Keratinocyte (primary cell): ENCODE data around the gene PLCG2. TPM values are rescaled to one million over a fixed set of nuclear protein-coding genes. Genes with fewer than 3 reads are reported as not detected.

Experiments
- DNase-seq: peaks from one replicate; pipeline ENCODE4 v3.0.0-alpha.2; 2011; ENCODE audit warnings: low read depth, missing footprints, low spot score
- FAIRE-seq: peaks from 2 replicates; lab custom pipeline; 2011; peaks lifted over from hg19 to GRCh38; lab: Jason Lieb, UNC
- H2AFZ ChIP-seq: 2 replicates; pipeline ENCODE4 v1.6.0; 2012; ENCODE audit warnings: low read length, control low read depth, inconsistent platforms; ENCODE audit not compliant: control insufficient read depth
- H3K27ac ChIP-seq: 2 replicates; pipeline ENCODE4 v1.5.1; 2011; ENCODE audit warnings: low read length; ENCODE audit not compliant: control insufficient read depth, insufficient read depth
- H3K27me3 ChIP-seq: 3 replicates; pipeline ENCODE4 v1.6.0; 2011; ENCODE audit warnings: low read length; ENCODE audit not compliant: control insufficient read depth, insufficient read depth; ENCODE audit errors: extremely low read depth
- H3K36me3 ChIP-seq, 2 experiments: 2 replicates in 1 of 2; 3 replicates in 1 of 2; pipeline ENCODE4 v1.5.1; 2011; ENCODE audit warnings: low read length in 2 of 2, mild to moderate bottlenecking in 1 of 2; ENCODE audit not compliant: control insufficient read depth in 2 of 2, insufficient read depth in 2 of 2; ENCODE audit errors: extremely low read depth in 1 of 2
- H3K4me1 ChIP-seq: 3 replicates; pipeline ENCODE4 v1.5.1; 2011; ENCODE audit warnings: low read length; ENCODE audit not compliant: control insufficient read depth, insufficient read depth; ENCODE audit errors: extremely low read depth
- H3K4me2 ChIP-seq: 3 replicates; pipeline ENCODE4 v1.6.0; 2011; ENCODE audit warnings: low read depth, low read length; ENCODE audit not compliant: control insufficient read depth, insufficient read depth; ENCODE audit errors: extremely low read depth
- H3K4me3 ChIP-seq, 3 experiments: fragments of 200-600 bp in 1 of 3; sonication (generic) in 1 of 3; 2 replicates in 2 of 3; 3 replicates in 1 of 3; pipeline ENCODE4 v1.5.1; 2011 to 2016; ENCODE audit warnings: low read length in 3 of 3, mild to moderate bottlenecking in 3 of 3, control low read depth in 2 of 3, inconsistent platforms in 1 of 3, low read depth in 1 of 3, mixed read lengths in 1 of 3, mixed run types in 1 of 3, moderate library complexity in 1 of 3; ENCODE audit not compliant: control insufficient read depth in 2 of 3, insufficient read depth in 2 of 3; ENCODE audit errors: extremely low read depth in 1 of 3
- H3K79me2 ChIP-seq: 2 replicates; pipeline ENCODE4 v1.6.0; 2012; ENCODE audit warnings: low read length; ENCODE audit not compliant: control insufficient read depth, insufficient read depth
- H3K9ac ChIP-seq: 3 replicates; pipeline ENCODE4 v1.6.0; 2011; ENCODE audit warnings: low read length; ENCODE audit not compliant: control insufficient read depth, insufficient read depth; ENCODE audit errors: extremely low read depth
- H3K9me1 ChIP-seq: 3 replicates; pipeline ENCODE4 v1.6.0; 2011; ENCODE audit warnings: low read length; ENCODE audit not compliant: control insufficient read depth, insufficient read depth; ENCODE audit errors: extremely low read depth
- H3K9me3 ChIP-seq: 2 replicates; pipeline ENCODE4 v1.5.1; 2012; ENCODE audit warnings: low read depth, low read length; ENCODE audit not compliant: control insufficient read depth
- H4K20me1 ChIP-seq: 3 replicates; pipeline ENCODE4 v1.6.0; 2011; ENCODE audit warnings: low read length; ENCODE audit not compliant: control insufficient read depth, insufficient read depth; ENCODE audit errors: extremely low read depth
- EZH2 ChIP-seq: IDR thresholded peaks from one replicate; pipeline ENCODE4 v1.6.1; 2012; ENCODE audit warnings: inconsistent platforms, mild to moderate bottlenecking, low read length, moderate library complexity
- dilution Hi-C: fragments of 300-500 bp; cut with MboI; formaldehyde crosslinking; loops from one replicate; pipeline ENCODE4 v1.7.0; 2020; ENCODE audit warnings: low sequenced_read_pairs; ENCODE audit not compliant: extremely low pct_ligation_motif_present
- polyA plus RNA-seq, 5 experiments: library from polyadenylated mRNA; depleted of rRNA in 3 of 5; stranded (reverse) in 3 of 5; stranded (forward) in 1 of 5; unstranded in 1 of 5; fragments of >200 nt; gene quantifications; 1 replicate in 1 of 5; 2 replicates in 3 of 5; 3 replicates in 1 of 5; pipeline versions ENCODE4 v1.2.1 to v1.2.3, GENCODE V29; 2011 to 2012; ENCODE audit warnings: missing spikeins in 2 of 5, low read depth in 1 of 5, low replicate concordance in 1 of 5
- TF ChIP-seq, protein P1 (sequence below), 3 experiments: IDR thresholded peaks in 1 of 3; conservative IDR thresholded peaks in 1 of 3; optimal IDR thresholded peaks in 1 of 3; 2 replicates in 2 of 3; 3 replicates in 1 of 3; pipeline versions ENCODE3 to v1.5.1; 2011; ENCODE audit warnings: low read length in 3 of 3, mild to moderate bottlenecking in 3 of 3, moderate library complexity in 2 of 3, control low read depth in 1 of 3, inconsistent platforms in 1 of 3; ENCODE audit not compliant: insufficient read depth in 2 of 3; ENCODE audit errors: extremely low read depth in 1 of 3

PLCG2 gene
- polyA plus RNA-seq, 1 donor (not counting 4 experiments of a cell fraction or from before 2014, with no cell fraction given): 3.5 TPM

DNA sequence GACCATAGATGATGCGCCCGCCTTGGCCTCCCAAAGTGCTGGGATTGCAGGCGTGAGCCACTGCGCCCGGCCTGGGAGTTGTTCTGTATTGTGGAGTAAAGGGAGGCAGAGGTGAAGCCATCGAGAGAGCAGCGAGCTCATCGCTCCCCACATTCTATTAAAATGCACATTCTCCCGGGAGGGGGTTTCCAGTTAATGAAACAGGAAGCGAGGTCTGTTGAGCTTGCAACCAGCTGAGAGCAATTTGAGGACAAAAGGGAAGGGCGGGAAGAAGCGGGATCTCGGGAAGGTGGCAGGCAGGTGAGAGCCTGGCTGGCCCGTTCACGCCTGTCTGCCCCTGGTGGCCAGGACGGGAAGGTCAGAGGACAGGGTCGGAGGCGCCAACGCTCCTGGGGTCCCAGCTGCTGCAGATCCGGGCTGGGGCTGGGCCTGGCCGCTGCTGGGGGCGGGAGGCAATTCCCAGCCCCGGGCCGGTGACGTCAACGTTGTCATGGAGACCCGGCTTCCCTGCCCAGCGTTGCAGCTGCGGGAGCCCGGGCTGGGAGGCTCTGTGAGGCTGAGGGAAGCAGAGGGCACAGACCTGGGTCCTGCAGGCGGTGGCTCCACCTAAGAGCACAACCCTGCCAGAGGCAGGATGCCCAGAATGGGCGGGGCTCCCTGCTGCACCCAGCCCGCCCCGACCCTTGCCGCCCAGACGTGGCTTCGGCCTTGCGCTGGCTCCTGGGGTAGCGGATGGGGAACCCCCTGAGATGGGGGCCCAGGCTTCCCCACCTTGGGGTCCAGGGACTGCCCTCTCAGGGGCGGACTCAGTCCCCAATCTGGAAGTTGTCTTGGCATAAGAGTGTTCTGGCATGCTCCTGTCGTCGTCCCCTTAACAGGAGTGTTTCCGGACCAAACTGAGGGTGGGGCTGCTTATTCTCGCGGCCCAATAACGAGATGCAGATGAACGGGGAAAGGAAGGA lies 48.7 kb upstream of the PLCG2 start:
- Histone ChIP-seq H2AFZ (peak overlapping the region; percentile 92), H3K9ac (peak overlapping the region; percentile 58), H3K27ac (peak overlapping the region; percentile 20), H3K27me3 (no peaks in the 10 kb centered on the region), H3K9me1 (no peaks in the 10 kb centered on the region), H3K4me2 (peak overlapping the region; percentile 79), H3K79me2 (no peaks in the 10 kb centered on the region), H4K20me1 (no peaks in the 10 kb centered on the region), H3K36me3 (no peaks in the 10 kb centered on the region), H3K9me3 (no peaks in the 10 kb centered on the region), H3K4me3 (peak overlapping the region; percentile 14 to 51 (median 40)), H3K4me1 (peaks cover 10% of the 10 kb centered on the region)
- no peak for FAIRE-seq
- TF ChIP-seq, protein P1, sequence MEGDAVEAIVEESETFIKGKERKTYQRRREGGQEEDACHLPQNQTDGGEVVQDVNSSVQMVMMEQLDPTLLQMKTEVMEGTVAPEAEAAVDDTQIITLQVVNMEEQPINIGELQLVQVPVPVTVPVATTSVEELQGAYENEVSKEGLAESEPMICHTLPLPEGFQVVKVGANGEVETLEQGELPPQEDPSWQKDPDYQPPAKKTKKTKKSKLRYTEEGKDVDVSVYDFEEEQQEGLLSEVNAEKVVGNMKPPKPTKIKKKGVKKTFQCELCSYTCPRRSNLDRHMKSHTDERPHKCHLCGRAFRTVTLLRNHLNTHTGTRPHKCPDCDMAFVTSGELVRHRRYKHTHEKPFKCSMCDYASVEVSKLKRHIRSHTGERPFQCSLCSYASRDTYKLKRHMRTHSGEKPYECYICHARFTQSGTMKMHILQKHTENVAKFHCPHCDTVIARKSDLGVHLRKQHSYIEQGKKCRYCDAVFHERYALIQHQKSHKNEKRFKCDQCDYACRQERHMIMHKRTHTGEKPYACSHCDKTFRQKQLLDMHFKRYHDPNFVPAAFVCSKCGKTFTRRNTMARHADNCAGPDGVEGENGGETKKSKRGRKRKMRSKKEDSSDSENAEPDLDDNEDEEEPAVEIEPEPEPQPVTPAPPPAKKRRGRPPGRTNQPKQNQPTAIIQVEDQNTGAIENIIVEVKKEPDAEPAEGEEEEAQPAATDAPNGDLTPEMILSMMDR (optimal IDR thresholded peaks at IDR 0.05 in 1 of 3, IDR thresholded peaks at IDR 0.05 in 1 of 3, conservative IDR thresholded peaks at IDR 0.05 in 1 of 3; ENCODE audit: extremely low read depth in 1 of 3, insufficient read depth in 2 of 3, low read length in 3 of 3): peak; percentile 71 to 87 (median 75)
- TF ChIP-seq EZH2: no peak
- dilution Hi-C loops: no loop called here
- DNase-seq: no peak

- DNase-seq (no peak), FAIRE-seq (no peak)
- no peaks in the 10 kb centered on the region for H3K36me3 ChIP-seq
- no peak overlapping the region for H3K4me2 ChIP-seq
- TF ChIP-seq, protein P1 (optimal IDR thresholded peaks at IDR 0.05 in 1 of 3, IDR thresholded peaks at IDR 0.05 in 1 of 3, conservative IDR thresholded peaks at IDR 0.05 in 1 of 3; ENCODE audit: extremely low read depth in 1 of 3, insufficient read depth in 2 of 3, low read length in 3 of 3): no peak
- TF ChIP-seq EZH2: no peak
- H3K27me3 ChIP-seq: no peaks in the 10 kb centered on the region
- H3K9me1 ChIP-seq: no peaks in the 10 kb centered on the region
- peaks cover 10% of the 10 kb centered on the region for H3K4me1 ChIP-seq
- no peak overlapping the region for H3K4me3 ChIP-seq
- H2AFZ ChIP-seq: no peak overlapping the region
- H4K20me1 ChIP-seq: no peaks in the 10 kb centered on the region
- H3K79me2 ChIP-seq: no peaks in the 10 kb centered on the region
- no peaks in the 10 kb centered on the region for H3K9me3 ChIP-seq
- no peak overlapping the region for H3K27ac ChIP-seq
- H3K9ac ChIP-seq: no peak overlapping the region
- dilution Hi-C loops: no loop called here
These were observed 47.4 kb upstream of the PLCG2 start for GRCh38 chr16:81731649-81732048.
